ENCODE results near the gene FLT4. TPM values are rescaled to one million over a fixed set of nuclear protein-coding genes. Genes with fewer than 3 reads are reported as not detected.

FLT4 gene
- total RNA-seq, 1 donor from 2014 or later: 7.2 TPM

- Histone ChIP-seq H3K9me3 (ENCODE audit: insufficient read depth, low read depth, low read length) (no peaks in the 10 kb centered on the region), H3K4me3 (ENCODE audit: insufficient read depth, low read depth, low read length) (no peak overlapping the region), H3K79me2 (ENCODE audit: insufficient read depth, low read length) (no peaks in the 10 kb centered on the region), H3K4me2 (ENCODE audit: low read length) (no peak overlapping the region), H2AFZ (ENCODE audit: low read depth, low read length) (no peak overlapping the region), H3K27ac (ENCODE audit: low read depth, low read length) (no peak overlapping the region), H4K20me1 (ENCODE audit: insufficient read depth, low read length) (no peaks in the 10 kb centered on the region), H3K27me3 (ENCODE audit: insufficient read depth, low read length) (no peaks in the 10 kb centered on the region), H3K4me1 (ENCODE audit: insufficient read depth, low read length) (no peaks in the 10 kb centered on the region), H3K36me3 (ENCODE audit: insufficient read depth, low read length) (no peaks in the 10 kb centered on the region), H3K9ac (ENCODE audit: low read length) (no peak overlapping the region)
- TF ChIP-seq CTCF (IDR thresholded peaks at IDR 0.05; ENCODE audit: insufficient read depth, low read depth, low read length) (no peak), EZH2 (IDR thresholded peaks at IDR 0.05; ENCODE audit: insufficient read depth, low read length) (no peak)
- peaks cover 1% of the 10 kb centered on the region for H3K9me3 Mint-ChIP-seq (ENCODE audit: unreplicated experiment)
- H3K27me3 Mint-ChIP-seq (ENCODE audit: low read depth, unreplicated experiment): peaks cover 18% of the 10 kb centered on the region
- H3K4me3 Mint-ChIP-seq (ENCODE audit: unreplicated experiment): no peak overlapping the region
- no peak for DNase-seq (ENCODE audit: low read depth)
- no peak overlapping the region for H3K27ac Mint-ChIP-seq (ENCODE audit: unreplicated experiment)
- H3K4me1 Mint-ChIP-seq (ENCODE audit: low read depth, unreplicated experiment): peaks cover 3% of the 10 kb centered on the region
- FAIRE-seq: no peak
- no peaks in the 10 kb centered on the region for H3K36me3 Mint-ChIP-seq (ENCODE audit: low read depth, unreplicated experiment)
Observed at GRCh38 chr5:180628827-180629750, 20.3 kb downstream of the FLT4 start.

DNA sequence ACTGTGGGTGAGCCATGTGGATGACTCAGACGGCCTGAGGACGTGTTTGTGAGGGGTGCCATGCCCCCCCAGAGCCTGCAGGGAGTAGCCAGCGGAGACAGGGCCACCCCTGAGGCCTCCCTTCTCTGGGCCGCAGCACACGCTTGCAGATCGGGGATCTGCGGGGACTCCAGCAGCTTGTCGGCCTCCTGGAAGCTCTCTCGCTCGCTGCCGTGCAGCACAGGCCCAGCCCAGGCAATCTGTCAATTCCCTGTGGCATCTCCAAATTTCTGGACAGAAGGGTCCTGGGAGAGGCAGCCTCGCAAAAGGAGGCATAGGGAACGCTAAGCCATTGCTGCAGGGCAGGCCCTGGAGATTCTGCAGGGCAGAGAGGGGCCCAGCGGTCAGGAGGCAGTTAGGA lies 21.2 kb downstream of the FLT4 start:
- no peaks in the 10 kb centered on the region for H4K20me1 ChIP-seq (ENCODE audit: insufficient read depth, low read length)
- H3K9me3 ChIP-seq (ENCODE audit: insufficient read depth, low read depth, low read length): no peaks in the 10 kb centered on the region
- H3K4me1 ChIP-seq (ENCODE audit: insufficient read depth, low read length): no peaks in the 10 kb centered on the region
- DNase-seq (ENCODE audit: low read depth) (no peak), FAIRE-seq (no peak)
- H3K79me2 ChIP-seq (ENCODE audit: insufficient read depth, low read length): no peaks in the 10 kb centered on the region
- H2AFZ ChIP-seq (ENCODE audit: low read depth, low read length): no peak overlapping the region
- Mint-ChIP-seq H3K27me3 (ENCODE audit: low read depth, unreplicated experiment) (peaks cover 18% of the 10 kb centered on the region), H3K36me3 (ENCODE audit: low read depth, unreplicated experiment) (no peaks in the 10 kb centered on the region), H3K4me3 (ENCODE audit: unreplicated experiment) (no peak overlapping the region), H3K27ac (ENCODE audit: unreplicated experiment) (no peak overlapping the region), H3K9me3 (ENCODE audit: unreplicated experiment) (no peaks in the 10 kb centered on the region), H3K4me1 (ENCODE audit: low read depth, unreplicated experiment) (peaks cover 3% of the 10 kb centered on the region)
- no peak overlapping the region for H3K27ac ChIP-seq (ENCODE audit: low read depth, low read length)
- H3K36me3 ChIP-seq (ENCODE audit: insufficient read depth, low read length): no peaks in the 10 kb centered on the region
- H3K4me3 ChIP-seq (ENCODE audit: insufficient read depth, low read depth, low read length): no peak overlapping the region
- H3K9ac ChIP-seq (ENCODE audit: low read length): no peak overlapping the region
- TF ChIP-seq EZH2 (IDR thresholded peaks at IDR 0.05; ENCODE audit: insufficient read depth, low read length): no peak
- H3K4me2 ChIP-seq (ENCODE audit: low read length): no peak overlapping the region
- no peaks in the 10 kb centered on the region for H3K27me3 ChIP-seq (ENCODE audit: insufficient read depth, low read length)

DNA sequence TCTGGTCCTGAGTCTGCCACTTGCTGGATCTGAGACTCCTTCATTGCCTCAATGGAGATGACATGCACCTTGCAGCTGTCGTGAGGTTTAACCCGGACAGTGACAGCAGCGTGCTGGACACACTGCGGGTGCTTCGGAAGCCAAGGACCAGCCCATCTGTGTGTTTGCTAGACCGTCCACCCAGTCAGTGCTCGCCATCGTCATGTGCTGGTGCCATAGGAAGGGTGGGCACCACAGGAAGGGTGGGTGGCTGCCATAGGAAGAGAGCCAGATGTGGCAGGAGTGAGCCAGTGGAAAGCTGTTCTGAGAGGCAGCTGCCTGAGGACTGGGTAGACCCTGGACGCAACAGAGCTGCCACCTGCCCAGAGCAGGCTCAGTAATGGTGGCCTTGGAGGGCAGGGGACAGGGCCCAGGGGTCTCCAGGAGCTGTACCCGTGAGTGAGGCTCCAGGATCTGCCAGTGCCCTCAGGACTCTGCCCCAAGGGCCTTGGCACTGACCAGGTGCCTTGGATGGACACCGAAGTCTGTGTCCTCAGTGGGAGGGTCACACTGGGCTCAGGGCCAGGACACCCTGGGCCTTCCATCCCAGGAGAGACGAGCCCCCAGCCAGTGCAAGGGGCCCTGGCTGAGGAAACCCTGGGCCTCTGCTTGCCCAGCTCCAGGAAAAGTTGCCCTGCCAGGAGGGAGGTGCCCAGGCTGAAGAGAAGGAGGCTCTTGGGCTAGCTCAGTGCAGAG lies 21.8 kb downstream of the FLT4 start:
- no peaks in the 10 kb centered on the region for H3K27me3 ChIP-seq (ENCODE audit: insufficient read depth, low read length)
- Mint-ChIP-seq H3K36me3 (ENCODE audit: low read depth, unreplicated experiment) (no peaks in the 10 kb centered on the region), H3K27ac (ENCODE audit: unreplicated experiment) (no peak overlapping the region), H3K9me3 (ENCODE audit: unreplicated experiment) (no peaks in the 10 kb centered on the region), H3K27me3 (ENCODE audit: low read depth, unreplicated experiment) (peaks cover 18% of the 10 kb centered on the region), H3K4me1 (ENCODE audit: low read depth, unreplicated experiment) (peaks cover 3% of the 10 kb centered on the region), H3K4me3 (ENCODE audit: unreplicated experiment) (no peak overlapping the region)
- no peaks in the 10 kb centered on the region for H3K36me3 ChIP-seq (ENCODE audit: insufficient read depth, low read length)
- no peak overlapping the region for H3K4me3 ChIP-seq (ENCODE audit: insufficient read depth, low read depth, low read length)
- H3K9me3 ChIP-seq (ENCODE audit: insufficient read depth, low read depth, low read length): no peaks in the 10 kb centered on the region
- no peaks in the 10 kb centered on the region for H3K4me1 ChIP-seq (ENCODE audit: insufficient read depth, low read length)
- H2AFZ ChIP-seq (ENCODE audit: low read depth, low read length): no peak overlapping the region
- DNase-seq (ENCODE audit: low read depth) (no peak), FAIRE-seq (no peak)
- TF ChIP-seq CTCF (IDR thresholded peaks at IDR 0.05; ENCODE audit: insufficient read depth, low read depth, low read length): no peak
- TF ChIP-seq EZH2 (IDR thresholded peaks at IDR 0.05; ENCODE audit: insufficient read depth, low read length): no peak
- no peak overlapping the region for H3K4me2 ChIP-seq (ENCODE audit: low read length)
- no peaks in the 10 kb centered on the region for H3K79me2 ChIP-seq (ENCODE audit: insufficient read depth, low read length)
- no peaks in the 10 kb centered on the region for H4K20me1 ChIP-seq (ENCODE audit: insufficient read depth, low read length)
- no peak overlapping the region for H3K9ac ChIP-seq (ENCODE audit: low read length)
- H3K27ac ChIP-seq (ENCODE audit: low read depth, low read length): no peak overlapping the region

Measured in astrocyte (in vitro differentiated cells and primary cell).